Psoas muscle (tissue), 8 donors: ENCODE measurements around the gene MRPS22. TPM values are rescaled to one million over a fixed set of nuclear protein-coding genes. Genes with fewer than 3 reads are reported as not detected.
"Not testable (repeated sequence)": the region's sequence is repeated elsewhere in the genome, so short reads cannot be mapped to it uniquely, and the experiment has no call there.

Experiments
- ATAC-seq, 4 donors: fragments of 200-7000 bp; cut with Tn5 transposase; one replicate each; pipeline ENCODE4 v1.9.1; 2020; ENCODE audit warnings: moderate library complexity in 3 of 4, mild to moderate bottlenecking in 2 of 4
- DNase-seq, 2 donors: peaks; one replicate each; pipeline ENCODE4 v3.0.0-alpha.2; 2020
- H3K27ac ChIP-seq: fragments of 200-600 bp; one replicate; pipeline ENCODE4 v1.8.0; 2022
- H3K27me3 ChIP-seq, 3 donors: fragments of 200-600 bp in 1 of 3; one replicate each; pipeline versions ENCODE4 v1.6.1 to v1.8.0; 2013 to 2022; ENCODE audit warnings: low read length in 2 of 3, mild to moderate bottlenecking in 2 of 3, moderate library complexity in 1 of 3; ENCODE audit not compliant: insufficient read depth in 3 of 3
- H3K36me3 ChIP-seq, 2 donors: fragments of 200-600 bp in 1 of 2; one replicate each; pipeline versions ENCODE4 v1.6.1 to v1.8.0; 2013 to 2022; ENCODE audit warnings: low read depth in 1 of 2, mild to moderate bottlenecking in 1 of 2, moderate library complexity in 1 of 2; ENCODE audit not compliant: insufficient read depth in 1 of 2
- H3K4me1 ChIP-seq: fragments of 200-600 bp; one replicate; pipeline ENCODE4 v1.8.0; 2022
- H3K4me3 ChIP-seq: fragments of 200-600 bp; one replicate; pipeline ENCODE4 v1.8.0; 2022; ENCODE audit warnings: mild to moderate bottlenecking
- H3K9me3 ChIP-seq: fragments of 200-600 bp; one replicate; pipeline ENCODE4 v1.8.0; 2022
- CTCF ChIP-seq: fragments of 200-600 bp; IDR thresholded peaks from one replicate; pipeline ENCODE4 v1.8.0; 2022; ENCODE audit warnings: antibody characterized with exemption
- WGBS, 3 donors: extraction: QIAGEN DNeasy Blood & Tissue Kit; methylation state at CpG; one replicate each; pipeline versions ENCODE4 v1.1.6 to v1.1.7; 2013; 5-methylcytosine and 5-hydroxymethylcytosine counted together
- intact Hi-C, 2 donors: fragments of 100-400 bp; cut with DNase I; formaldehyde crosslinking; loops; one replicate each; pipeline versions ENCODE4 v1.11.0 to v1.14.2; 2022
- polyA plus RNA-seq, 3 donors: library from polyadenylated mRNA; stranded (reverse); fragments of 200-250 nt; gene quantifications; one replicate each; pipeline ENCODE4 v1.2.3, GENCODE V29; 2013
- total RNA-seq, 4 donors: library from RNA; stranded (reverse); fragmentation: NEBNext Ultra II Directional in 2 of 4; extraction: Animal tissue kit (Norgen Biotek cat#: 25700) in 2 of 4; gene quantifications; one replicate each; pipeline versions ENCODE4 v1.2.1 to v1.2.4, GENCODE V29; 2021 to 2023
- donor health status: healthy with polysubstance abuse.
- donor health status: DM: no; HTN: no; CAD: no; lungs with moderate emphysema.
- donor health status: Bipolar disorder and iron deficiency.
- donor health status: healthy.
- donor health status: DM: yes; HTN: yes; CAD: no.
- donor health status: DM: no; HTN: no; CAD: no.
- donor health status: DM: no; HTN: no; CAD: no.
- donor health status: DM: yes; HTN: yes; CAD: no.

The MRPS22 gene
- total and polyA plus RNA-seq, 7 donors, result 67.4 to 143 (median 97.9) TPM

GRCh38 chr3:139327861-139328260 is 16.0 kb upstream of the MRPS22 start:
- DNase-seq (no peak), ATAC-seq (no peak)
- no peaks in the 10 kb centered on the region for H3K36me3 ChIP-seq
- H3K4me3 ChIP-seq, result no peak overlapping the region
- H3K4me1 ChIP-seq, result no peaks in the 10 kb centered on the region
- intact Hi-C loops, result loop anchor here (2.0 to 5.0 kb wide), 3 partner anchors 215 to 393 kb away; no protein-coding TSS in a partner anchor
- WGBS, 3 donors, result 79 to 90% (median 82%) methylated on average over 7 to 8 of the region's 8 CpGs
- H3K9me3 ChIP-seq, result no peaks in the 10 kb centered on the region
- no peak overlapping the region for H3K27ac ChIP-seq
- H3K27me3 ChIP-seq, result peaks cover 0 to 7% (median 0%) of the 10 kb centered on the region in 3 donors
- TF ChIP-seq CTCF, result no peak

DNA sequence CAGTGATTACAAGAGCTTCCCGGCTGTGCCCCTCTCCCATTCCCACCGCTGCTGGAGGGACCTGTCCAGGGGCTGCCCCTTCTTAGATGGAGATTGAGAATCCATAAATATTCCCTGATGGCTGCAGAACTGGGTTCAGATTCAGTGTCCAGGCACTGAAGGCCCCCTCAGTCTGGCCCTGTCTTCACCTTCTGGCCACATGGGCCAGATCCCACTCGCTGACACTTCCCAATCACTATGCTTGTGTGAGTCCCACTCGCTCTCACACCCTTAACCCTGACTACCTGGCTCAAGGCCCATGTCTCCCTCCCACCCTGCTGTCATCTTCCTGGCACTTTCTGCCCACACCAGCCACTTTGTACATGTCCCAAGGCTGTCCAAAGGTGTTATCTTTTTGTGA is 15.5 kb upstream of the MRPS22 start:
- Histone ChIP-seq H3K4me3 (no peak overlapping the region), H3K27ac (no peak overlapping the region), H3K36me3 (no peaks in the 10 kb centered on the region), H3K9me3 (no peaks in the 10 kb centered on the region), H3K4me1 (no peaks in the 10 kb centered on the region), H3K27me3 (peaks cover 0 to 7% (median 0%) of the 10 kb centered on the region in 3 donors)
- ATAC-seq (no peak), DNase-seq (no peak)
- intact Hi-C loops, result loop anchor here (2.0 to 5.0 kb wide), 3 partner anchors 216 to 394 kb away; no protein-coding TSS in a partner anchor
- WGBS, 3 donors, result 92 to 99% (median 94%) methylated on average over 4 of the region's 4 CpGs
- TF ChIP-seq CTCF, result no peak

DNA sequence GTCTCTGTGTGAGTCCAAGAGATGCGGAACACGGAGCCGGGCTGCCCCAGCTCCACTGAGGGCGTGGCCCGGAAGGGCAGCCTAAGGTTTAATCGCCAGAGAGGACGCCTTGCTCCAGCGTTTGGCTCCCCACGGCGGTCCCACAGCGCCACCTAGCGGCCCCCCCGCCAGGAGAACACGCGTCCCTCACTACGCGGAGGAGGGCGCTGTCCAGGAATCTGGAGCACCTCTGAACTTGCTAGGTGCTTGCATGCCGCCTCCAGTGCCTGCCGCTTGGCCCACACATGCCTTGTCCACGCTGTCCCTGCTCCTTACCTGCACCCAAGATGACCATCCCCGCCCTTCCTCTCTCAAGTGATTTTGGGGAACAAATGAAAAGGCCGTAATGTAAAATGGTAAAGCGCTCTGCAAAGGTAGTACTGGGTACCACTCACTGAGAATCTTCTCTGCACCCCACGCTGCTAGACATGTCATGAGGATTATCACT is 14.4 kb upstream of the MRPS22 start:
- no peak overlapping the region for H3K4me3 ChIP-seq
- TF ChIP-seq CTCF, result peak; percentile 99
- peak; percentile 85 to 92 for DNase-seq
- no peaks in the 10 kb centered on the region for H3K9me3 ChIP-seq
- WGBS, 3 donors, result 9 to 13% (median 10%) methylated on average over 20 to 25 of the region's 25 CpGs
- intact Hi-C loops, result loop anchor here (2.0 to 5.0 kb wide), 3 partner anchors 217 to 395 kb away; no protein-coding TSS in a partner anchor
- H3K4me1 ChIP-seq, result no peaks in the 10 kb centered on the region
- H3K27me3 ChIP-seq, result peaks cover 0 to 7% (median 0%) of the 10 kb centered on the region in 3 donors
- H3K27ac ChIP-seq, result no peak overlapping the region
- ATAC-seq, result peak; percentile 93 to 100 (median 96)
- H3K36me3 ChIP-seq, result no peaks in the 10 kb centered on the region

DNA sequence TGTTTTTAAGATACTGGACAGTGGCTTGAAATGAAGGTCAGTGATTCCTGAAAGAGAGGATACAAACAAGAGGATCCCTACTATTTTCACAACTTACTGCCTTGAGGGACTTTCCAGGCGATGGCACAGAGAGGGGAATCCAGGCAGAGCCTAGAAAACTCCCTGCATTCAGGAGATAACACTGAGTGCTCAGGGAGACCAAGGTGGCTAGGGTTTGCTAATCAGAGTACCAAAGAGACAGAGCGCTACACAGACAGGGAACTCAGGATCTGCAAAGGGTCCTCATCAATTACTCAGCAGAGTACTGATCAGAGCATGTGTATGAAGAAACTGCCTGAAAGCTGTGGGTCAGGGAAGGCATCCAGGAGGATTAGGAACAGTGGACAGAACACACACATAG is 11.7 kb upstream of the MRPS22 start:
- WGBS, 3 donors, result 74 to 82% (median 79%) methylated on average over 2 of the region's 2 CpGs
- DNase-seq (no peak), ATAC-seq (no peak)
- no peak overlapping the region for H3K4me3 ChIP-seq
- H3K36me3 ChIP-seq, result no peaks in the 10 kb centered on the region
- no peak for TF ChIP-seq CTCF
- no peaks in the 10 kb centered on the region for H3K9me3 ChIP-seq
- peaks cover 0 to 7% (median 0%) of the 10 kb centered on the region in 3 donors for H3K27me3 ChIP-seq
- no peak overlapping the region for H3K27ac ChIP-seq
- intact Hi-C loops, result no loop called here
- no peaks in the 10 kb centered on the region for H3K4me1 ChIP-seq

DNA sequence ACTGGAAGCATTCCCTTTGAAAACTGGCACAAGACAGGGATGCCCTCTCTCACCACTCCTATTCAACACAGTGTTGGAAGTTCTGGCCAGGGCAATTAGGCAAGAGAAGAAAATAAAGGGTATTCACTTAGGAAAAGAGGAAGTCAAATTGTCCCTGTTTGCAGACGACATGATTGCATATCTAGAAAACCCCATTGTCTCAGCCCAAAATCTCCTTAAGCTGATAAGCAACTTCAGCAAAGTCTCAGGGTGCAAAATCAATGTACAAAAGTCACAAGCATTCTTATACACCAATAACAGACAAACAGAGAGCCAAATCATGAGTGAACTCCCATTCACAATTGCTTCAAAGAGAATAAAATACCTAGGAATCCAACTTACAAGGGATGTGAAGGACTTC is 9.1 kb upstream of the MRPS22 start:
- H3K4me3 ChIP-seq, intact Hi-C loops, H3K36me3 ChIP-seq, H3K4me1 ChIP-seq, ATAC-seq, H3K9me3 ChIP-seq, H3K27me3 ChIP-seq, DNase-seq, H3K27ac ChIP-seq: not testable (repeated sequence)
- WGBS, 3 donors, result 56 to 67% (median 60%) methylated on average over 1 of the region's 1 CpG
